ENCODE data around the gene GALNS. TPM values are rescaled to one million over a fixed set of nuclear protein-coding genes. Genes with fewer than 3 reads are reported as not detected.

GALNS gene
- total RNA-seq, 2 donors from 2014 or later = 8.8 to 48.8 TPM

GRCh38 chr16:88903267-88903666 is 46.5 kb upstream of the GALNS start:
- 70% methylated on average over 7 of the region's 14 CpGs; no CpG with 5 or more reads in 1 of the 2 donors for WGBS, 2 donors
- no peak for TF ChIP-seq POLR2A (IDR thresholded peaks at IDR 0.05)
- TF ChIP-seq CTCF (IDR thresholded peaks at IDR 0.05) = no peak
- Histone ChIP-seq H3K4me3 (no peak overlapping the region), H3K36me3 (replicated peaks in 1 of 2; ENCODE audit: insufficient read depth in 1 of 2, low read depth in 2 of 2) (no peaks in the 10 kb centered on the region), H3K4me1 (peaks cover under 1% of the 10 kb centered on the region), H3K27ac (no peak overlapping the region), H3K27me3 (no peaks in the 10 kb centered on the region), H3K9me3 (no peaks in the 10 kb centered on the region)
- ATAC-seq (no peak), DNase-seq (no peak)
- intact Hi-C loops (cut with DNase I) = no loop called here

GRCh38 chr16:88902744-88903143 is 46.0 kb upstream of the GALNS start:
- H3K4me1 ChIP-seq = no peaks in the 10 kb centered on the region
- H3K27ac ChIP-seq = no peak overlapping the region
- no peaks in the 10 kb centered on the region for H3K36me3 ChIP-seq (replicated peaks in 1 of 2; ENCODE audit: insufficient read depth in 1 of 2, low read depth in 2 of 2)
- TF ChIP-seq POLR2A (IDR thresholded peaks at IDR 0.05) = no peak
- TF ChIP-seq CTCF (IDR thresholded peaks at IDR 0.05) = no peak
- H3K27me3 ChIP-seq = no peaks in the 10 kb centered on the region
- H3K4me3 ChIP-seq = no peak overlapping the region
- intact Hi-C loops (cut with DNase I) = no loop called here
- DNase-seq (no peak), ATAC-seq (no peak)
- no peaks in the 10 kb centered on the region for H3K9me3 ChIP-seq
- 74 to 79% methylated on average over 12 to 16 of the region's 16 CpGs for WGBS, 2 donors

GRCh38 chr16:88901718-88902337 is 45.1 kb upstream of the GALNS start:
- 81 to 83% methylated on average over 7 to 25 of the region's 26 CpGs for WGBS, 2 donors
- H3K27ac ChIP-seq = no peak overlapping the region

GRCh38 chr16:88900662-88901052 is 43.9 kb upstream of the GALNS start:
- intact Hi-C loops (cut with DNase I) = no loop called here
- no peaks in the 10 kb centered on the region for H3K4me1 ChIP-seq
- WGBS, 2 donors = 88% methylated on average over 11 of the region's 12 CpGs; no CpG with 5 or more reads in 1 of the 2 donors
- no peak overlapping the region for H3K4me3 ChIP-seq
- no peak overlapping the region for H3K27ac ChIP-seq
- DNase-seq (no peak), ATAC-seq (no peak)
- no peak for TF ChIP-seq CTCF (IDR thresholded peaks at IDR 0.05)
- TF ChIP-seq POLR2A (IDR thresholded peaks at IDR 0.05) = no peak
- no peaks in the 10 kb centered on the region for H3K9me3 ChIP-seq
- no peaks in the 10 kb centered on the region for H3K27me3 ChIP-seq
- H3K36me3 ChIP-seq (replicated peaks in 1 of 2; ENCODE audit: insufficient read depth in 1 of 2, low read depth in 2 of 2) = no peaks in the 10 kb centered on the region

More at GRCh38 chr16:88901718-88902337, 45.1 kb upstream of the GALNS start:
- no peak for ATAC-seq
- H3K4me1 ChIP-seq = no peaks in the 10 kb centered on the region
- no peak for TF ChIP-seq POLR2A (IDR thresholded peaks at IDR 0.05)
- no peak for TF ChIP-seq CTCF (IDR thresholded peaks at IDR 0.05)
- no peak overlapping the region for H3K4me3 ChIP-seq
- H3K36me3 ChIP-seq (replicated peaks in 1 of 2; ENCODE audit: insufficient read depth in 1 of 2, low read depth in 2 of 2) = no peaks in the 10 kb centered on the region
- DNase-seq = no peak
- H3K9me3 ChIP-seq = no peaks in the 10 kb centered on the region
- intact Hi-C loops (cut with DNase I) = no loop called here
- no peaks in the 10 kb centered on the region for H3K27me3 ChIP-seq
